Cardiac fibroblast (primary cell): Measurements from ENCODE around the gene NOP53.
A peak's percentile ranks its signal among the peaks of the same experiment; 100 is the strongest.

ENCODE experiments used
- DNase-seq, 2 donors: peaks; one replicate each; pipeline versions ENCODE4 v3.0.0 to v3.0.0-alpha.2; 2010; ENCODE audit warnings: low read depth in 2 of 2
- H3K4me3 ChIP-seq, 2 donors: replicated peaks in 1 of 2; 1 replicate in 1 of 2; 2 replicates in 1 of 2; pipeline ENCODE4 v1.5.1; 2011; ENCODE audit warnings: low read depth in 2 of 2, low read length in 2 of 2, mild to moderate bottlenecking in 2 of 2, moderate library complexity in 1 of 2
- TF ChIP-seq, protein P1 (sequence below): IDR thresholded peaks from one replicate; pipeline ENCODE4 v1.5.1; 2011; ENCODE audit warnings: low read depth, mild to moderate bottlenecking, low read length, inconsistent platforms

Gene NOP53

DNA sequence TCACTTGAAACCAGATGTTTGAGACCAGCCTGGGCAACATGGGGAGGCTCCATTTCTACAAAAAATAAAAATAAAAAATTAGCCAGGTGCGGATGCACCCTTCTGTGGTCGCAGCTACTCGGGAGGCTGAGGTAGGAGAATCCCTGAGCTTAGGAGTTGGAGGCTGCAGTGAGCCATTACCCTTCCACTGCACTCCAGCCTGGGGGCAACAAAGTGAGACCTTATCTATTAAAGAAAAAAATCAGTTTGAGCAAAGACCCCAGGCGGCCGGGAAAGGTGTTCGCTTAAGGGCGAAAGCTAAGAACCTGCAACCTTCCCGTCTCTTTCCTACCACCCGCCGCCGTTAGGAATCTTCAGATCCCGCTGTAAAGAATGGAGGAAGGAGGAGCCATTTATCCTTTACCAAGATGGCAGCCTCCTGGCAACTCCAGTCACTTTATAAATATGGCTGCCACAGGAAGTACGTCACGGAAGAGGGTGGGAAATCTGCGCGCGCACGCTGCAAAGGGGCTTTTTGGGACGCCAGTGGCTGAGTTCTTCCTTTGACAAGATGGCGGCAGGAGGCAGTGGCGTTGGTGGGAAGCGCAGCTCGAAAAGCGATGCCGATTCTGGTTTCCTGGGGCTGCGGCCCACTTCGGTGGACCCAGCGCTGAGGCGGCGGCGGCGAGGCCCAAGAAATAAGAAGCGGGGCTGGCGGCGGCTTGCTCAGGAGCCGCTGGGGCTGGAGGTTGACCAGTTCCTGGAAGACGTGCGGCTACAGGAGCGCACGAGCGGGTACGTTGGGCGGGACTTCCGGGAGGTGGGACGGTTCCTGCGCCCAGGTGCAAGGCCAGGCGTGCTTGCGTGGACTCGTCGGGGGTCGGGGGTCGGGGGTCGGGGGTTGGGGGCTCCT lies at the start of gene NOP53:
TSS of gene NOP53 (plus strand) at position 537 of the 892 bp plus-strand sequence. CDS start at position 551, 14 bp downstream.
- TF ChIP-seq, protein P1, sequence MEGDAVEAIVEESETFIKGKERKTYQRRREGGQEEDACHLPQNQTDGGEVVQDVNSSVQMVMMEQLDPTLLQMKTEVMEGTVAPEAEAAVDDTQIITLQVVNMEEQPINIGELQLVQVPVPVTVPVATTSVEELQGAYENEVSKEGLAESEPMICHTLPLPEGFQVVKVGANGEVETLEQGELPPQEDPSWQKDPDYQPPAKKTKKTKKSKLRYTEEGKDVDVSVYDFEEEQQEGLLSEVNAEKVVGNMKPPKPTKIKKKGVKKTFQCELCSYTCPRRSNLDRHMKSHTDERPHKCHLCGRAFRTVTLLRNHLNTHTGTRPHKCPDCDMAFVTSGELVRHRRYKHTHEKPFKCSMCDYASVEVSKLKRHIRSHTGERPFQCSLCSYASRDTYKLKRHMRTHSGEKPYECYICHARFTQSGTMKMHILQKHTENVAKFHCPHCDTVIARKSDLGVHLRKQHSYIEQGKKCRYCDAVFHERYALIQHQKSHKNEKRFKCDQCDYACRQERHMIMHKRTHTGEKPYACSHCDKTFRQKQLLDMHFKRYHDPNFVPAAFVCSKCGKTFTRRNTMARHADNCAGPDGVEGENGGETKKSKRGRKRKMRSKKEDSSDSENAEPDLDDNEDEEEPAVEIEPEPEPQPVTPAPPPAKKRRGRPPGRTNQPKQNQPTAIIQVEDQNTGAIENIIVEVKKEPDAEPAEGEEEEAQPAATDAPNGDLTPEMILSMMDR, result no peak
- DNase-seq, result peak; percentile 98
- H3K4me3 ChIP-seq, result peak within 1 kb of the TSS; percentile 84 to 89

DNA sequence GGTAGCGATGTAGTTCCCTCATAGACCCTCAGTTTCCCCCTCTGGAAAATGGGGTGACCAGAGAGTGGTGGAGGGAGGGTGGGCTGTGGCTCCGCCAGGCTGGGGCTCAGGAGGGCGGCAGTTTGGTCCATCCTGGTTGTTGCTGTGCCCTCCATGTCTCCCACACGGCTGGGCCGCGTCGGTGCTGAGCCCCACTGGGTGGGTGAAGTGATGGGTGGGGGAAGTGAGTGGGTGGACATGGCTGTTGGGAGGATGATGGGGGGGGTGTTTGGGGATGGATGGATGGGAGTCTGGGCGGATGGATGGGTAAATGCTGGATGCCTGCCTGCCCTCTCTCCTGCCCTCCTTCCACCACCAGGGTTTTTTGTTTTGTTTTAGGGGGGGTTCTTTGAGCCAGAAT lies 48.7 kb upstream of the NOP53 start:
- no peak overlapping the region for H3K4me3 ChIP-seq
- TF ChIP-seq, protein P1, result no peak
- no peak for DNase-seq

DNA sequence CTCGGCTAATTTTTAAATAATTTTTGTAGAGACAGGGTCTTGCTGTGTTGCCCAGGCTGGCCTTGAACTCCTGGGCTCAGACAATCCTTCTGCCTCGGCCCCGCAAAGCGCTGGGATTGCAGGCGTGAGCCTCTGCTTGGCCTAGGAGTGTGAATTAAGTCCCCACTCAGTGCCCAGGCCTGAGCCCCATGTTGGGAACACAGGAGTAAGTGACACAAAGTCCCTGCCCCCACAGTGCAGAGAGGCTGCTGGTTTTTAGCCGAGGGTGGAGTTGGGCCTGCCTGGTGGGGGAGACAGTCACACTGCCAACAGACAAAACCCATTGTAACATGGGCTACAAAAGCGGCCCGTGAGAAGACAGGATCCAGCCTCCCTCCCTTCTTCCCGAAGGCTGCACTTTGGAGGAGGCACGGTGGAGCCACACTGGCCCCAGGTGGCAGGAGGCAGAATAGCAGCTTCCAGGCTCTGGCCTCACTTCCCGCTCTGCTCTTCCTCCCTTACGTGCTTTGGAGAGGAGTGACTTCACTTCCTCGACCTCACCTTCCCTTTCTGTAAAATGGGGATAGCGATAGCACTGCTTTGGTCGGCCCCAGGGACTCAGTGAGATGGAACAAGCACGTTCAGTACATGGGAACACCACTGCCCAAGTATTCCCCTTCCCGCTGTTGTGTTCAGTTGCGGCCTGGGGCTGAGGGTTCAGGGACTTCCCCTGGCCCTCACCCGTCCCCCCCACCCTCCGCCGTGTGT lies 47.3 kb upstream of the NOP53 start:
- H3K4me3 ChIP-seq, result no peak overlapping the region
- peak; percentile 89 to 92 for DNase-seq
- TF ChIP-seq, protein P1, result peak; percentile 100

DNA sequence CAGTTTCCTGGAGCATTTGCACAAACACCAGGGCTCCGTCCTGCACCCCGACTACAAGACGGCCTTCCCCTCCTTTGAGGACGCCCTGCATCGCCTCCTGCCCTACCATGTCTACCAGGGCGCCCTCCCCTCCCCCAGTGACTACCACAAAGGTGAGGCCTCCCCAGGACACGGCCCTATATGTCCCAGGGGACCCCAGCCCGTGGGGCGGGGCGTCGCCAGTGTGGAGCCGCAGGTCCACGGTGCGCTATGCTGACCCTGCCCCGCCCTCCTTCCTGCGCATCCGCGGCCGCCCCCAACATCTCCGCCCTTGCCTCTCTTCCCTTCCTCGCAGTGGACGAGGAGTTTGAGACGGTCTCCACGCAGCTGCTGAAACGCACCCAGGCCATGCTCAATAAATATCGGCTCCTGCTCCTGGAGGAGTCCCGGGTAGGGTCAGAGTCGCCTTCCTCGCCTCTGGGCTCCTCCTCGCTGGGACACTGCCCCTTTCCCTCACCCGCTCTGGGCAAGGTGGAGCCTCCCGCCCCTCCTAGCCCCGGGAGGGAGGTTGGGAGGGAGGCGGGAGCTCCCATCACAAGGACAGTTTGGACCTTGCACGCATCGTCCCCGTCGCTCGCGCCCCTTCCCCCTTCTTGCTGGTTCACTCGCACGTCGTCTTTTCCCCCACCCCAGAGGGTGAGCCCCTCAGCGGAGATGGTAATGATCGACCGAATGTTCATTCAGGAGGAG lies 46.6 kb upstream of the NOP53 start:
- TF ChIP-seq, protein P1, result no peak
- H3K4me3 ChIP-seq, result no peak overlapping the region
- DNase-seq, result no peak

DNA sequence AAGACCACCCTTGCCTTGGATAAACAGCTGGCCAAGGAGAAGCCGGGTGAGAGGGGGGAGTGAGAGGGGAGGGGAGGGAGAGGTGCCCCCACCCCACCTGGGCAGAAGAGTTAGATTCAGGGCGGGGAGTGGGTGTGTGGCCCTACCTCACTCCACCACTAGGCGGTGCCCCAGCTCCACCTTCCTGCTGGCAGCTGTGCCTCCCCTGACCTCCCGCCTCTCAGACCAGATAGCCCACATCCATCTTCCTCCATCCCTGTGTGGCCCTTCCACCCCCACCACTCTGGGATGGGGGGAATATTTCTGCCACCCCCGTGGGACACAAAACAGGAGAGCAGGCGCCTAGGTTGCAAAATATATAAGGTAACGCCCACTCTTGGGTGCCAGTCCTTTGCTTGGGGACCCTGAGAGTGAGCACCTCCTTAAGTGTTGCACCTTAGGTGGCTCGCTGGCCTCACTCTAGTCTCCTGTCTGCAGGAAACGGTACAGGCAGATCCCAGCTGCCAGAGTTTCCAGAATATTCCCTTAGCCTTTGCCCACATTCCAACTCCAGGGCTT lies 45.9 kb upstream of the NOP53 start:
- DNase-seq, result peak in 1 of 2 donors; percentile 43
- TF ChIP-seq, protein P1, result peak; percentile 80
- no peak overlapping the region for H3K4me3 ChIP-seq
